Activated T-cell treated with anti-CD3 and anti-CD28 coated beads, Interleukin-2, amount 50 U/mL, for 1 hour (primary cell): Measurements from ENCODE around the gene MATN3.

Source experiments
- DNase-seq: peaks from one replicate; pipeline ENCODE4 v3.0.0-alpha.2; 2020

MATN3 gene

GRCh38 chr2:19993731-19994130, 18.7 kb downstream of the MATN3 start:
- no peak for DNase-seq

- no peak for DNase-seq
These were observed 20.6 kb downstream of the MATN3 start for GRCh38 chr2:19991895-19992294.

GRCh38 chr2:19990416-19990728, 22.1 kb downstream of the MATN3 start:
- no peak for DNase-seq

GRCh38 chr2:19989667-19990415, 22.6 kb downstream of the MATN3 start, which contains the start of gene WDR35:
TSS of gene WDR35 (minus strand) at chr2:19990105. CDS start at chr2:19990015, 90 bp downstream.
- DNase-seq = peak; percentile 93

- no peak for DNase-seq
These were observed 23.2 kb downstream of the MATN3 start for GRCh38 chr2:19989342-19989666.

GRCh38 chr2:19988600-19988999, 23.9 kb downstream of the MATN3 start:
- no peak for DNase-seq

- DNase-seq = no peak
These were observed 24.5 kb downstream of the MATN3 start for GRCh38 chr2:19987936-19988335.

GRCh38 chr2:19982268-19982667, 30.2 kb downstream of the MATN3 start:
- DNase-seq = no peak

GRCh38 chr2:19979932-19980331, 32.5 kb downstream of the MATN3 start:
- no peak for DNase-seq

- DNase-seq = no peak
These were observed 39.0 kb downstream of the MATN3 start for GRCh38 chr2:19973466-19973865.

GRCh38 chr2:19971691-19972090, 40.8 kb downstream of the MATN3 start:
- no peak for DNase-seq

- DNase-seq = no peak
These were observed 49.1 kb downstream of the MATN3 start for GRCh38 chr2:19963386-19963785.

GRCh38 chr2:19955544-19956422, 56.7 kb downstream of the MATN3 start:
- peak; percentile 30 for DNase-seq

- no peak for DNase-seq
These were observed 63.4 kb downstream of the MATN3 start for GRCh38 chr2:19949071-19949470.

GRCh38 chr2:19947184-19947940, 65.1 kb downstream of the MATN3 start:
- no peak for DNase-seq

- DNase-seq = no peak
These were observed 68.1 kb downstream of the MATN3 start for GRCh38 chr2:19944205-19944845.

GRCh38 chr2:19943189-19943588, 69.3 kb downstream of the MATN3 start:
- DNase-seq = no peak

- DNase-seq = no peak
These were observed 70.3 kb downstream of the MATN3 start for GRCh38 chr2:19942199-19942598.
